Gastroesophageal sphincter (tissue), 4 donors: ENCODE measurements around the gene STRBP. TPM values are rescaled to one million over a fixed set of nuclear protein-coding genes. Genes with fewer than 3 reads are reported as not detected.
"Not testable (repeated sequence)": the region's sequence is repeated elsewhere in the genome, so short reads cannot be mapped to it uniquely, and the experiment has no call there.

ENCODE experiments used
- ATAC-seq: fragments of 150-250 bp; one replicate; pipeline ENCODE4 v1.9.1; 2016; ENCODE audit warnings: mild to moderate bottlenecking, moderate library complexity
- H3K27ac ChIP-seq, 4 donors: fragments of 200-600 bp; sonication (generic) in 3 of 4; 1 replicate in 3 of 4; 2 replicates in 1 of 4; pipeline ENCODE4 v1.5.1; 2016 to 2019
- H3K27me3 ChIP-seq: fragments of 200-600 bp; sonication (generic); one replicate; pipeline ENCODE4 v1.5.1; 2019
- H3K36me3 ChIP-seq, 2 donors: fragments of 200-600 bp; sonication (generic); one replicate each; pipeline ENCODE4 v1.5.1; 2019; ENCODE audit warnings: control low read depth in 1 of 2
- H3K4me1 ChIP-seq, 3 donors: fragments of 200-600 bp; sonication (generic); 1 replicate in 2 of 3; 2 replicates in 1 of 3; pipeline ENCODE4 v1.5.1; 2016 to 2019; ENCODE audit warnings: control low read depth in 2 of 3
- H3K4me3 ChIP-seq, 2 donors: fragments of 200-600 bp; sonication (generic); one replicate each; pipeline ENCODE4 v1.5.1; 2019; ENCODE audit warnings: mild to moderate bottlenecking in 1 of 2, moderate library complexity in 1 of 2
- H3K9me3 ChIP-seq, 3 donors: fragments of 200-600 bp; sonication (generic); one replicate each; pipeline ENCODE4 v1.5.1; 2017 to 2019; ENCODE audit warnings: control low read depth in 2 of 3
- CTCF ChIP-seq, 4 experiments: fragments of 200-600 bp in 2 of 4; fragments of 450-650 bp in 2 of 4; sonication (generic) in 1 of 4; IDR thresholded peaks; one replicate each; pipeline ENCODE4 v1.5.1; 2017 to 2019; ENCODE audit warnings: antibody characterized with exemption in 4 of 4, mild to moderate bottlenecking in 2 of 4, moderate library complexity in 2 of 4
- EP300 ChIP-seq: sonication (generic); formaldehyde crosslinking; IDR thresholded peaks from one replicate; pipeline ENCODE4 v1.6.1; 2017; ENCODE audit warnings: antibody characterized with exemption, mild to moderate bottlenecking
- POLR2A ChIP-seq, 2 donors: fragments of 450-650 bp; IDR thresholded peaks; one replicate each; pipeline ENCODE4 v1.6.1; 2017; ENCODE audit warnings: antibody characterized with exemption in 2 of 2, mild to moderate bottlenecking in 2 of 2, moderate library complexity in 1 of 2
- POLR2AphosphoS5 ChIP-seq: sonication (generic); formaldehyde crosslinking; IDR thresholded peaks from one replicate; pipeline ENCODE4 v1.6.1; 2017; ENCODE audit warnings: antibody characterized with exemption
- WGBS, 2 donors: methylation state at CpG; one replicate each; pipeline ENCODE4 v1.1.5; 2018; ENCODE audit warnings: low coverage in 1 of 2; 5-methylcytosine and 5-hydroxymethylcytosine counted together
- total RNA-seq, 4 donors: library from RNA; depleted of rRNA; stranded (reverse); fragments of >200 nt; gene quantifications; one replicate each; pipeline ENCODE4 v1.1.0, GENCODE V29; 2016

Gene STRBP
- total RNA-seq, 4 donors from 2014 or later: 10.4 to 20.6 (median 14.8) TPM

GRCh38 chr9:123278361-123278760, 10.0 kb upstream of the STRBP start:
- no peak overlapping the region for H3K27ac ChIP-seq
- 79 to 87% methylated on average over 3 of the region's 3 CpGs for WGBS, 2 donors
- no peak for TF ChIP-seq POLR2AphosphoS5
- no peak for TF ChIP-seq POLR2A (IDR thresholded peaks at IDR 0.05)
- no peak for TF ChIP-seq EP300
- TF ChIP-seq CTCF (IDR thresholded peaks at IDR 0.05): no peak
- peaks cover 0 to 8% (median 0%) of the 10 kb centered on the region in 3 donors for H3K4me1 ChIP-seq
- H3K27me3 ChIP-seq: no peaks in the 10 kb centered on the region
- no peaks in the 10 kb centered on the region for H3K36me3 ChIP-seq
- no peak for ATAC-seq
- H3K4me3 ChIP-seq: no peak overlapping the region
- H3K9me3 ChIP-seq: no peaks in the 10 kb centered on the region

- no peak for TF ChIP-seq POLR2AphosphoS5
- no peak for TF ChIP-seq CTCF (IDR thresholded peaks at IDR 0.05)
- no peak for TF ChIP-seq EP300
- TF ChIP-seq POLR2A (IDR thresholded peaks at IDR 0.05): no peak
- H3K27me3 ChIP-seq: no peaks in the 10 kb centered on the region
- no peaks in the 10 kb centered on the region for H3K4me1 ChIP-seq
- H3K9me3 ChIP-seq: no peaks in the 10 kb centered on the region
- H3K4me3 ChIP-seq: no peak overlapping the region
- no peak overlapping the region for H3K27ac ChIP-seq
- H3K36me3 ChIP-seq: no peaks in the 10 kb centered on the region
- ATAC-seq: no peak
Measured at GRCh38 chr9:123276551-123276950, 8.2 kb upstream of the STRBP start.

- H3K27me3 ChIP-seq, H3K9me3 ChIP-seq, H3K27ac ChIP-seq, H3K4me3 ChIP-seq, ATAC-seq, H3K36me3 ChIP-seq: not testable (repeated sequence)
- H3K4me1 ChIP-seq: peaks cover 0 to 22% (median 9%) of the 10 kb centered on the region in 3 donors
- 81 to 90% methylated on average over 2 to 6 of the region's 6 CpGs for WGBS, 2 donors
Measured at GRCh38 chr9:123271133-123271532, 2.7 kb upstream of the STRBP start.

- ATAC-seq: no peak
- H3K27ac ChIP-seq: peak overlapping the region in 3 of 4 donors; percentile 79 to 80 (median 79)
- 47 to 71% methylated on average over 2 to 5 of the region's 7 CpGs for WGBS, 2 donors
Measured at GRCh38 chr9:123269281-123269680, 895 bp upstream of the STRBP start.

GRCh38 chr9:123268199-123268464, 254 bp downstream of the STRBP start:
- peak; percentile 73 for ATAC-seq
- Histone ChIP-seq H3K9me3 (no peaks in the 10 kb centered on the region), H3K27me3 (no peaks in the 10 kb centered on the region), H3K4me1 (peaks cover 0 to 22% (median 9%) of the 10 kb centered on the region in 3 donors), H3K36me3 (no peaks in the 10 kb centered on the region), H3K4me3 (peak overlapping the region; percentile 79 to 90), H3K27ac (peak overlapping the region in 3 of 4 donors; percentile 79 to 80 (median 79))
- no peak for TF ChIP-seq POLR2A (IDR thresholded peaks at IDR 0.05)
- TF ChIP-seq POLR2AphosphoS5: no peak
- no peak for TF ChIP-seq CTCF (IDR thresholded peaks at IDR 0.05)
- TF ChIP-seq EP300: no peak
- WGBS, 2 donors: no CpG with 5 or more reads among the region's 49 CpGs

More at GRCh38 chr9:123269281-123269680, 895 bp upstream of the STRBP start:
- H3K4me3 ChIP-seq: peak overlapping the region; percentile 55 to 90
- TF ChIP-seq CTCF (IDR thresholded peaks at IDR 0.05): no peak
- no peak for TF ChIP-seq EP300
- TF ChIP-seq POLR2A (IDR thresholded peaks at IDR 0.05): no peak
- no peak for TF ChIP-seq POLR2AphosphoS5
- H3K27me3 ChIP-seq: no peaks in the 10 kb centered on the region
- H3K4me1 ChIP-seq: peaks cover 0 to 22% (median 9%) of the 10 kb centered on the region in 3 donors
- H3K36me3 ChIP-seq: no peaks in the 10 kb centered on the region
- H3K9me3 ChIP-seq: no peaks in the 10 kb centered on the region
